NCI-H748 treated with DMSO at 0.1 percent for 48 hours (cell line): Measurements from ENCODE around the gene RAB3C.

ENCODE experiments used
- DNase-seq: peaks from one replicate; lab custom pipeline; 2025; lab: John Stamatoyannopoulos, UW

RAB3C gene

GRCh38 chr5:58735637-58736036 lies 152.8 kb downstream of the RAB3C start:
- DNase-seq, result no peak

- no peak for DNase-seq
Measured at GRCh38 chr5:58736214-58736613, 153.3 kb downstream of the RAB3C start.

GRCh38 chr5:58737671-58738070 lies 154.8 kb downstream of the RAB3C start:
- DNase-seq, result no peak

GRCh38 chr5:58738336-58738735 lies 155.5 kb downstream of the RAB3C start:
- no peak for DNase-seq

- no peak for DNase-seq
Measured at GRCh38 chr5:58739051-58739450, 156.2 kb downstream of the RAB3C start.

DNA sequence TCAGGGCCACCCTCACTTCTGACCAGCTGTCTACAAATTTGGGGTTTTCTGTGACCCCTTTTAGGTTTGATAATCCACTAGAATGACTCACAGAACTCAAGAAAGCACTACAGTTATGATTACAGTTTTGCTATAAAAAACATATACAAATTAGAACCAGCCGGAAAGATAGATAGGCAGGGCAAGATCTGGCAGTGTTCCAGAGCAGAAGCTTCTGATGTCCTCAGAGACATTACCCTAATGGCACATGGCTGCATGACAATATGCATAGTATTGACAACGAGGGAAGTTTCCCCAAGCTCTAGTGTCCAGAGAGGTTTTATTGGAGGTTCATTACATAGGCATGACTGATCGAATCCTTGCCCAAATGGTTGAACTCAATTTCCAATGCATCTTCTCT lies 158.1 kb downstream of the RAB3C start:
- DNase-seq, result no peak

GRCh38 chr5:58745350-58745749 lies 162.5 kb downstream of the RAB3C start:
- DNase-seq, result no peak

- DNase-seq, result no peak
Measured at GRCh38 chr5:58746321-58746720, 163.4 kb downstream of the RAB3C start.

DNA sequence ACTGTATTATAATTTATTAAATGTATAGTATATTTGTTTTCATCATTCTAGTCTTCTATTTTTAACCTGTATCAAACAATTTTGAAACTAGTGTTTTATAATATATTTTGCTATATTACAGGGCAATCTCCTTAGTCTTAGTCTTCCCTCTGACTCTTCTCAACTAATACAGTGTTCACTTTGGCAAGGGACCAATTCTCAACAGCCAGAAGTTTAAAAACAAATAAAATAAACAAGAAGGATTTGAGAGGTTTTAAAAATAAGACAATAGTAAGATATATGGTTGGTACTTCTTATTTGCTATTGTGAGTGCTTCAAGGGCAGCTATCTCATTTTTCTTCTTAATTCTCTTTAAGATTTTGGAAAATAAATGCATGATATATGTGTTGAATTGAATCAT lies 167.2 kb downstream of the RAB3C start:
- DNase-seq, result no peak

DNA sequence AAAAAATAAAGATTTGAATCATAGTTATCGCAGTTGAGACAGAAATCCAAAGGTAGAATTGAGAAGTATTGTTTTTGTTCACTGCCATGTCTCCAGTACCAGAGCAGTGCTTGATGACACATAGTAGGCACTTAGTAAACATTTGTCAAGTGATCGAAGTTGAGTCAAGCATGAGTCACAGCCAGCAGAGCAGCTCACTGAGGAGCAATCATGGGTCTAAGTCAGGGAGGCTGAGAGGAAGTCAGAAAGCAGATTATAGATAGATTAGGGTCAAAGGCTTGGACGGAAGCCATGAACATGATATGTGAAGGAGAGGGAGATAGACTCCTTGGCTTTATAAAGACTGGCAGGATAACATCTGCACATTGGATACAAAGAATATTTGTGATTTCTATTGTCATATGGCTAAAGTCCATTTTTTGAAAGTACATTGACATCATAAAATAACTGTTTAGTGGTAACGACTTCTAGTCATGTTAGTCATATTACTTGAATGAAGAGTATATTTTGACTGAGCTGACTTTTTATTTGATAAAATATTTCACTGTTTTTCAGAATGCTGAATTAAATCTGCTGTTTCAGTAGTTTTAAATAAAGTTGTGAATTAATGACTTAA lies 168.5 kb downstream of the RAB3C start:
- no peak for DNase-seq

- DNase-seq, result no peak
Measured at GRCh38 chr5:58752104-58752503, 169.2 kb downstream of the RAB3C start.

- DNase-seq, result no peak
Measured at GRCh38 chr5:58753446-58753845, 170.6 kb downstream of the RAB3C start.

GRCh38 chr5:58754250-58754649 lies 171.4 kb downstream of the RAB3C start:
- DNase-seq, result no peak

DNA sequence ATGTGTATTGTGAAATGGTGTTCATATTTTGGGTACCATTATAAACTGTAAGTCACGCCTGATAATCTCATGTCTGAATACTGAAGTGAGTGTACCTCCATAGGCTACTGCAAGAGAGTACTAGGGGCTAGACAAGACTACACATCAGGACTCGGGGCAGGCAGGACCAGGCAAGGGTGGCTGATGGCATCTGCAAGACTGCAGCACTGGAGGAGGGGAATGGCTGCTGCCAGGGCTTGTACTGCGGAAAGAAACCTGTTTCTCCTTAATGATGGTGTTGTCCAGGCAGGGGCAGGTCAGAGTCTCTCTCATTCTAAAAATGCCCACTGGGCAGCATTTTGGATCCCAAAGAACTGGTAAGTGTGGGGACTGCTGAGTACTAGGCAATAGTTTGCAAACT lies 172.5 kb downstream of the RAB3C start:
- no peak for DNase-seq

- no peak for DNase-seq
Measured at GRCh38 chr5:58759745-58760144, 176.9 kb downstream of the RAB3C start.

DNA sequence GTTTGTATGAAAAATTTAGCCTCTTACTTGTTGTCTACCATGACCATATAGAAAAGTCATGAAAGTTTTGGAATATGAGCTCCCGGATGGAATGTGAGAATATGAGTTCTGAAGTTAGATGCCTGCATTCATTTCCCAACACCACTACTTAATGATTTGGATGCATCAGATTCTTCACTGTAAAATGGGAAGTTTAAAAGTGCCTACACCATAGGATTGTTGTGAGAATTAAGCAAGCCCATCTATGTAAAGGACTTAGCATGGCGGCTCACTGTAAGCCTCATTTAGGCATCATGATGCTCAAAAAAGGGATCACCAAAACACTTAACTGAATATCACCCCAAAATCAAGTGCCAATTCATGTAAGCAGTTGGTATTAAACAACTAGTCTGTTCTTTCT lies 177.3 kb downstream of the RAB3C start:
- DNase-seq, result no peak

- DNase-seq, result no peak
Measured at GRCh38 chr5:58761407-58761806, 178.5 kb downstream of the RAB3C start.

GRCh38 chr5:58763390-58763789 lies 180.5 kb downstream of the RAB3C start:
- no peak for DNase-seq

DNA sequence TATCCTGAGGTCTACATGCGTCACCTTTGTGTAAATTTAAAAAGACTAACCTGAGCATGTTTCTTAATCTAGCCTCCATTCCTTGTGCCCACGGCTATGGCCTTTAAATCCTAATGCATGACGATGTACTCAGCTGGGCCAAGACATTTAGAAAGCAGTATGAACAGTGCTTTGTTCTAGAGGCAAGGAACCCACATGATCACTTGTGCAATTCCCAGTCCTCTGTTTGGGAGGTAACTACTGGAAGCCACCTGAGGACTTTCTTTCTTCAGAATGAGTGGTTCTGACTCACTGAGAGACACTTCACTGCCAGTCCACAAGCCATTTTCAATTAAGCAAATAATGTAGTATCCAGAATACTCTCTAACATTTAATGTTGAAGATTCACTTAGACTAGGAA lies 181.3 kb downstream of the RAB3C start:
- no peak for DNase-seq

GRCh38 chr5:58765058-58765457 lies 182.2 kb downstream of the RAB3C start:
- no peak for DNase-seq

GRCh38 chr5:58767104-58767503 lies 184.2 kb downstream of the RAB3C start:
- DNase-seq, result no peak

DNA sequence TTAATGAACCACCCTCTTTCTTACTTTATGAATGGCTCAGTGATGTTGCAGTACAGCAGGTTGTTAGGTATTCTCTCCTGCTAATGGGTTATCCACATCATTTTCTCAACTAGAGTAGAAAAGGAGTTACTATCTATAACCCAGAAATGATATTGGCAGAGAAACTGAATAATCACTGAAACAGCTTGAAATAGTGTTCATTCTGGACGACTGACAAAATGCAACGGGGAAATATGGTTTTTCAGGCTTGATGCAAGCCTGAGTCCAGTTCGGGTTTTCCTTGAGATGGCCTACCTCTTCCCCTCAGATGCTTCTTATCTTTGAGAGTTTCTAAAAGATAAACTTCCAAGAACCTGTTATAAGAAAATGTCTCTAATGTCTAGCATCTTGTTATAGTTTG lies 187.3 kb downstream of the RAB3C start:
- no peak for DNase-seq

GRCh38 chr5:58771796-58772195 lies 188.9 kb downstream of the RAB3C start:
- DNase-seq, result no peak

- no peak for DNase-seq
Measured at GRCh38 chr5:58773744-58774441, 191.0 kb downstream of the RAB3C start.
